NCI-H1105 (cell line): Measurements from ENCODE around the gene ERGIC1.

Source experiments
- DNase-seq: peaks from one replicate; lab custom pipeline; 2025; lab: John Stamatoyannopoulos, UW

The ERGIC1 gene

GRCh38 chr5:172921906-172922305, 87.9 kb downstream of the ERGIC1 start:
- DNase-seq: no peak

GRCh38 chr5:172923539-172923938, 89.5 kb downstream of the ERGIC1 start:
- DNase-seq: no peak

GRCh38 chr5:172925336-172925948, 91.4 kb downstream of the ERGIC1 start:
- no peak for DNase-seq

GRCh38 chr5:172926008-172926523, 92.0 kb downstream of the ERGIC1 start:
- DNase-seq: no peak

GRCh38 chr5:172926796-172927195, 92.7 kb downstream of the ERGIC1 start:
- no peak for DNase-seq

- DNase-seq: no peak
Observed at GRCh38 chr5:172929371-172929838, 95.4 kb downstream of the ERGIC1 start.

- DNase-seq: no peak
Observed at GRCh38 chr5:172931001-172931536, 97.0 kb downstream of the ERGIC1 start.

GRCh38 chr5:172932313-172933017, 98.4 kb downstream of the ERGIC1 start:
- peak; percentile 42 for DNase-seq

GRCh38 chr5:172933238-172933637, 99.2 kb downstream of the ERGIC1 start:
- no peak for DNase-seq

GRCh38 chr5:172935096-172935495, 101.0 kb downstream of the ERGIC1 start:
- DNase-seq: no peak

- DNase-seq: no peak
Observed at GRCh38 chr5:172936401-172936800, 102.3 kb downstream of the ERGIC1 start.

- DNase-seq: no peak
Observed at GRCh38 chr5:172939071-172939470, 105.0 kb downstream of the ERGIC1 start.

- DNase-seq: peak; percentile 15
Observed at GRCh38 chr5:172939611-172940267, 105.7 kb downstream of the ERGIC1 start.

GRCh38 chr5:172940268-172941066, 106.4 kb downstream of the ERGIC1 start:
- no peak for DNase-seq

GRCh38 chr5:172941067-172941516, 107.0 kb downstream of the ERGIC1 start:
- DNase-seq: no peak

GRCh38 chr5:172942556-172942955, 108.5 kb downstream of the ERGIC1 start:
- DNase-seq: no peak

- DNase-seq: no peak
Observed at GRCh38 chr5:172943283-172943841, 109.3 kb downstream of the ERGIC1 start.

- no peak for DNase-seq
Observed at GRCh38 chr5:172943906-172944305, 109.9 kb downstream of the ERGIC1 start.

GRCh38 chr5:172944741-172945140, 110.7 kb downstream of the ERGIC1 start:
- no peak for DNase-seq

GRCh38 chr5:172945151-172945550, 111.1 kb downstream of the ERGIC1 start:
- no peak for DNase-seq

GRCh38 chr5:172946146-172946545, 112.1 kb downstream of the ERGIC1 start:
- no peak for DNase-seq
